Tibial nerve (tissue), 4 donors: ENCODE data around the gene ARID1B.

ENCODE experiments used
- EP300 ChIP-seq, 2 donors: sonication (generic); formaldehyde crosslinking; IDR thresholded peaks; one replicate each; pipeline ENCODE4 v1.6.1; 2017; ENCODE audit warnings: antibody characterized with exemption in 2 of 2, mild to moderate bottlenecking in 1 of 2
- POLR2A ChIP-seq, 2 donors: fragments of 450-650 bp; IDR thresholded peaks; one replicate each; pipeline ENCODE4 v1.6.1; 2017; ENCODE audit warnings: antibody characterized with exemption in 2 of 2, mild to moderate bottlenecking in 2 of 2, moderate library complexity in 2 of 2
- TF ChIP-seq, protein P1 (sequence below), 5 experiments: fragments of 200-600 bp in 3 of 5; fragments of 450-650 bp in 2 of 5; sonication (generic) in 3 of 5; IDR thresholded peaks; one replicate each; pipeline ENCODE4 v1.5.1; 2016 to 2019; ENCODE audit warnings: antibody characterized with exemption in 5 of 5, mild to moderate bottlenecking in 3 of 5, moderate library complexity in 2 of 5

DNA sequence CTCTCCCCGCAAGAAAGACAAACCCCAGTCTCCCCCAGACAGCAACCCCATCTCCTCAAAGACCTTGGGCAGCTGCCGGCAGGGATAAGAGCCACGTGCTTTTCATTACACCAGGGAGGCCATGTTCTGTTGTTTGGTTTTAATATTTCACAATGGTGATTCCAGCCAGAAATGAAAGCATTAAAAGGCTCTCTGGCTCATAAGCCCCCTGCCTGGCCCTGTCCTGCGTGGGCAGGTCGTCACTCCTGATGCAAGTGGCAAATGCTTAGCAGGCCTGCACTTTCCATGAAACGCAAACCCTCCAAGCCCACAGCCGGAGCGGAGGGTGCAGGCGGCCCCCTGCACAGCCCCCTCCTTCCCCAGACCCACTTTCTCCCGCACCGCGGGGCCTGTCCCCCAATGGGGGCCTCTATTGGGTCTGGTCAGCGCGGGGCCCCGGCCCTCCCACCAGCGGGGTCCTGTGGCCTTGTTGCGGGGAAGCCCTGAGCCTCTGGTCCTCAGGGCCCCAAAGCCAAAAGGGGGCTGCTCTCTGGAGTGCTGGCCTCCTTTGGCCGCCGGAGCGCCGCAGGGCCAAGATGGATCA is 469.0 kb downstream of the ARID1B start:
- TF ChIP-seq, protein P1, sequence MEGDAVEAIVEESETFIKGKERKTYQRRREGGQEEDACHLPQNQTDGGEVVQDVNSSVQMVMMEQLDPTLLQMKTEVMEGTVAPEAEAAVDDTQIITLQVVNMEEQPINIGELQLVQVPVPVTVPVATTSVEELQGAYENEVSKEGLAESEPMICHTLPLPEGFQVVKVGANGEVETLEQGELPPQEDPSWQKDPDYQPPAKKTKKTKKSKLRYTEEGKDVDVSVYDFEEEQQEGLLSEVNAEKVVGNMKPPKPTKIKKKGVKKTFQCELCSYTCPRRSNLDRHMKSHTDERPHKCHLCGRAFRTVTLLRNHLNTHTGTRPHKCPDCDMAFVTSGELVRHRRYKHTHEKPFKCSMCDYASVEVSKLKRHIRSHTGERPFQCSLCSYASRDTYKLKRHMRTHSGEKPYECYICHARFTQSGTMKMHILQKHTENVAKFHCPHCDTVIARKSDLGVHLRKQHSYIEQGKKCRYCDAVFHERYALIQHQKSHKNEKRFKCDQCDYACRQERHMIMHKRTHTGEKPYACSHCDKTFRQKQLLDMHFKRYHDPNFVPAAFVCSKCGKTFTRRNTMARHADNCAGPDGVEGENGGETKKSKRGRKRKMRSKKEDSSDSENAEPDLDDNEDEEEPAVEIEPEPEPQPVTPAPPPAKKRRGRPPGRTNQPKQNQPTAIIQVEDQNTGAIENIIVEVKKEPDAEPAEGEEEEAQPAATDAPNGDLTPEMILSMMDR (IDR thresholded peaks at IDR 0.05), result no peak
- no peak for TF ChIP-seq POLR2A (IDR thresholded peaks at IDR 0.05)
- peak in 1 of 2 donors; percentile 18 for TF ChIP-seq EP300 (IDR thresholded peaks at IDR 0.05)
